G401.6 (cell line): ENCODE results near the gene SLC4A1.

Source experiments
- FAIRE-seq: peaks from 2 replicates; lab custom pipeline; 2012; peaks lifted over from hg19 to GRCh38; lab: Jason Lieb, UNC

Gene SLC4A1

DNA sequence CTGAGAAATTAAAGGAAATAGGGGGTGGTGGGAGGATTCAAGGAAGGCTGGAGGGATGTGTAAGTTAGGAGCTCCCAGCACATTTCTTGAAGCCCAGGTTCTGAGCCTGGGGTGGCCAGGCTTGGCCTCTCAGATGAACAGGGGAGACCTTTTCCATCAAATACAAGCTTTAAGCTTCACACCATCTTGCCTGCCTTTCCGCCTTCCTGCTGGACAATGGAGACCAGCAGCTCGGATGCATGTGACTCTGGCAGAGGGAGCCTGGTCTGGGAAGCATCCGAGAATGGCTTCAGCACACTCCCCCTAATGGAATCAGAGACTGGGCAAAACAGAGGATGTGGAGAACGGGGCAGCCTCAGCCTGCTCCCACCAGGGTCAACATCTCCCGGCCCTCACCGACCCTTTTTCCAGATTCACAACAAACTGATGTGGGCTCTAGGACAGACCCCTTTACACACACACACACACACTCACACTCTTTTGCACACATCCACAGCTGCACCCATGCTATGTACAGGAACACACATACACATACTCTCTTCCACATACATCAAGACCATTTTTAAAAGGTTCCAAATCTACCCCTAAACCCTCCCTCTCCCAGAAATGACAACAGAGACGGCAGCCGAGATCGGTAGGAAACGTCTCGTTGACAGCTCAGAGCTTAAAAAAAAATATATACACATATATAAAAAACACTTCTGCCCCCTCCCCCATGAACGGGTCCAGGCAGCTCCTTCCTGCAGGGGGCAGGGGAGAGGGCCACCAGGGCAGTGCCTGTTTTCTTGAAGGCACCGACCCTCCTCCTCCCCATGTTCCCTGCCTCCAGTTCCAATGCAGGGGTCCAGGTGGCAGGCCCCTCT, 61.7 kb downstream of the SLC4A1 start:
- no peak for FAIRE-seq

DNA sequence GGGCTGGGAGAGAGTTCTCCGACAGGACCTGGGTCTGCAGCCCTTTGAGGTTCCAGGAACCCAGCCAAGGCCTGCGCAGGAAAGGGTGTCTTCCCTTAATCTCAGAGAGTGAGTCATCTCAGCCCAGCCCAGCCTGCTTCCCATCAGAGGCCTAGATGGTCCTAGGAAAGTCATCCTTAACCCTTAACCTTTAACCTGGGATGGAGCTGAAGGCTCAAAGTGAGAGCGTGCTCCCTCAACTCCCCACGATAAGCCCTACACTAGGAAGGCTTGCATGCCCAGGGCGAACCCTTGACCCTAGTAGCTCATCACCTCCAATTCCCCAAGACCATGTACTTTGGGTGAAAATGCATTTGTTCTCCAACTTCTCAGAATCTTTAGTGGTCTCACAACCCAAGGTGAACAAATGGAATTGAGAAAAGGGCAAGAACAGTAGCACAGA, 63.5 kb downstream of the SLC4A1 start:
- no peak for FAIRE-seq

DNA sequence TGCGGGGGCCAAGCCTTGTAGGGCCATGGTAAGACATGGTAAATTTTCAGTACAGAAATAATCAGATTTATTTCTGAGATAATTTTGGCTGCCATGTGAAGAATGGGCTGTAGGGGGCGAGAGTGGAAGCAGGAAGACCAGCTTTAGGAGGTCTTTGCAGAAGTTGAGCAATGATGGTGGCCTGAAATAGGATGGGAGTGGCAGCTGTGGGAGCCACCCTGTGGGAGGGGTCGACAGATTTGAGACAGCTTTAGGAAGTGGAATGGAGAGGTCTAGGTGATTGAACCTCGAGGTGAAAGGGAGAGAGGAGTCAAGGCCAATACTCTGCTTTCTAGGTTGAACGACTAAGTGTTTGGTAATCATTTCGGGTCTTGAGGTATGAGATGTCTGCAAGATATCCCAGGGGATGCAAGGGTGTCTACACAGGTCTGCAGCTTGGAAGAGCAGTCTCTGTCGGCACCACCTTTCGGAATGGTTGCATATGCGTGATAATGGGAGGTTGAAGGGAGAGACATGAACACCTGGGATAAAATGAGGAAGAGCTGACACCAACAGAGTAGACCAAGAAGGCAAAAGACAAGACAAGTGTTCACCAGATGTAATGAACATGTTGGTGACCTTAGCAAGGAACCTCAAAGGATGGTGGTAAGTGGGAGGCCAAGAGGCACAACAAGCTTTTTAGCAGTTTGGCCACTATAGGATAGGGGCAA, 64.0 kb downstream of the SLC4A1 start:
- FAIRE-seq: peak; percentile 96

DNA sequence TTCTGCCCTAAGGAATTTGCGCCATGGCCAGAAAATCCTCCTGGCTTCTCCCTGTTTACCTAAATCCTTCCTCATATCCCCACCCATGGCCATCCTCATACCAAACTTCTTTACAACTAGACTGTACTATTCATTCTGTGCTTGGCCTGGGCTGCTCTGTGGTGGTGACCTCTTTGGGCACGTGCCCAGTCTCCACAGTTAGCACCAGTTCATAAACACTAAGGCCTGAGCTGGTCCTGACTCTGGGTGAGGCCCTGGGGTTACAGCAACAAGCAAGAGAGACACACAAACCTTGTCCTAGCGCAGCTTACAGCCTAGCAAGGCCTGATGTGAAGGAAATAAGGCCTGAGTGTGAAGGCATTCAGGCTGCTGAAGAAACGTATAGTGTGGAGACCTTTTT, 65.2 kb downstream of the SLC4A1 start:
- no peak for FAIRE-seq

DNA sequence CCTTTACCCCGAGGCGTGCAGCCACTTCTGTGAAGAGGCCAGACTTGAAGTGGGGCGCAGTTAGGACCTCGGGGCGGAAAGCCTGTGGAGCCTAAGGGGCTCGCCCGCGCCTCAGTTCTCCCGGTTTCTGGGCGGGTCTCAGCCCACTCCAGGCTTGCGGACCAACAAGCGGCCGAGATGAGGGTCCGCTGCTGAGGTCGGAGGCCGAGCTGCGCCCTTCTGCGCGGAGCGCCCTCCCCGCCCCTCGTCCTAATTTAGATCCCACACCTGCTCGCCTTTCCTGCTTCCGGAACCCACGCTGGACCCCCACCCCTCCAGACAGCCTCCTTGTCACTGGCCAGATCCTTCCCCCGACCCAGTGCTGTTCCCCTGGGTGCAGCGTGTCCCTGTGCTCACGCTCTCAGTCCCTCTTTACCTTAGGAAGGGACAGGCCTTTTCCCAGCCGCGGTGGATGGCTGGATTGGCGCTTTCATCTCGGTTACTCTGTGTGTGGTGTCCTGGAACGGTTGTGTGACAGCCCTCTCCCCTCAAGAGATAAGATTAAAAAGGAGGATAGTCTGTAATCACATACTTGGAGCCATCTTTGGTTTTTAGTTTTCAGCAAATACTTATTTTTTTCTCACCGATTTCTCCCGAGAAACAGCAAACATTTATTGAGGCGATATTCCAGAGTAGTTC, 67.3 kb downstream of the SLC4A1 start:
- FAIRE-seq: no peak

DNA sequence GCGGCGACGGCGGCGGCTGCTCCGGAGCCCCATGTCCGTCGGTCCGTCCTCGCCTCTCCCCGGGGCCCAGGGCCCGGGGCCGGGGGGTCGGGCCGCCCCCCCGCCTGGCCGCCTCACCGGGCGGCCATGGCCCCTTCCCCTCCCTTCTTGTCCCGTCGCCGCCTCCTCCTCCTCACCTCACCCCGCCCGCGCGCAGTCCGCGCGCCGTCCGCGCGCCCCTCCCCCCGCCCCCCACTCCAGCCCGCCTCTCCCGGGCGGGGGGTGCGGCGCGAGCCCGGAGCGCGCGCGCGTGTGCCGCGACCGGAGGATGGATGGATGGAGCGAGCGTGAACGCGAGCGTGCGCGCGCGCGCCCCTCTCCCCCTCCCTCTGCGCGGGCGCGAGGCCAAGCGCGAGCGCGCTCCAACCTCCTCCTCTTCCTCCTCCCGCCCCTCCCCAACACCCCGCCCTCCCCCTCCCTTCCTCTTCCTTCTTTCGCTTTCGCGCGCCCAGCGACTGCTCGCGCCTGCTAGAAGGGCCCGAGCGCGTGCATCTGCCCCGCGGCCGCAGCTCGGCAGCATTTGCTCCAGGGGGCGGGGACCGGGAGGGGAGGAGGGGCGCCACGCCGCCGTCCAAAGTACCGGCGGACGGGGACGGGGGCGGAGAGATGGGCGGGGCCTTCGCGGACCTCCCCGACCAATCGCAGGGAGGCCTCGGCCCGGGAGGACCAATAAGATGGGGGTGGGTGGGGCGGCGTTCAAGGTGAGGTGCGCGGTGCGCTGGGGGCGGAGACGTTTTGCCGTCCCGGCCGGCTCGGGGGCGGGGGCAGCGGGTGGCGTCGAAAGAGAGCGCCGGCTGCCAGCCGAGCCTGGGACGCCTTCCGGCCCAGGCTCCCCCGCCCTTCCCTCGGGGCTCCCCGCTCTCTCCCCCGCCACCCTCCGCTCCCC, 68.1 kb downstream of the SLC4A1 start, which contains the start of gene ATXN7L3:
Gene ATXN7L3 (minus strand): TSS at position 332 of the 925 bp plus-strand sequence. CDS start 1,814 bp downstream, outside the sequence.
- peak; percentile 34 for FAIRE-seq

DNA sequence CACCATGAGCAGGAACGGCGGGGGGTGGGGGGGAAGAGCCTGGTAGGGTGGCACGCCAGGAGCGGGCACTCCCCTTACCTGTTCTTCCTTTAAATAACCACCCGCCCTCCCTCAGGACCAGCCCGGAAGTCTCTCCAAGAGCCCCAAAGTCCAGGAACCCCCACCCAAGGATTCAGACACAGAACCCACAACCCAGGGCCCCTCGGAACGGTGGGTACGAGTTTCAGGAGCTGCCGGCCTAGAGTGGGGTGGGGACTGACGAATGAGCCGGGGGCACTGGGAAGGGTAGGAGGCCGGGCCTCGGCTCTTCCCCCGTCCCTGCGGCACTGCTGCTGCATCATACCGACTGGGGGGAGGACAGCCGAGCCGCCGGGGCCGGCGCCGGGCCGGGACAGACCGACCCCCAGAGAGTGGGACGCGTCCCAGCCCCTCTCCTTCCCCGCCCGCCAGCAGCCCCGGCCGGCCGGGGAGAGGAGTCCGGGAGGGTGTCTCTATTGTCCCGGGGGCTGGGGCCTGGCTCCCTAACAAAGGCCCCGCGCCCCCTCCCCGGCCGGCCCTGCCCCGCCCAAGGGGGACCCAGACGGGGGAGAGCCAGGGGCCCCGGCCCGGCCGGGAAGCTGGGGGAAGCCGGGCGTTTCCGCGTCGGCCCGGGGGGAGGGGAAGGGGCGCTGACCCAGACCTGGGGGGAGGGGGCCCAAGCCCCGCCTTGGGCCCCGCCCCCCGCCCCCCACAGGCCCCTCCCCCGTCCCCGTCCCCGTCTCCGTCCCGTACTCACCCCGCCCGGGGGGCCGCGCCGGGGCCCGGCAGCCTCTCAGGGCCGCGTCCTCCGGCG, 69.0 kb downstream of the SLC4A1 start:
- no peak for FAIRE-seq
